ENCODE results near the gene CTSS.
"Not testable (repeated sequence)": the region's sequence is repeated elsewhere in the genome, so short reads cannot be mapped to it uniquely, and the experiment has no call there.

Gene CTSS

DNA sequence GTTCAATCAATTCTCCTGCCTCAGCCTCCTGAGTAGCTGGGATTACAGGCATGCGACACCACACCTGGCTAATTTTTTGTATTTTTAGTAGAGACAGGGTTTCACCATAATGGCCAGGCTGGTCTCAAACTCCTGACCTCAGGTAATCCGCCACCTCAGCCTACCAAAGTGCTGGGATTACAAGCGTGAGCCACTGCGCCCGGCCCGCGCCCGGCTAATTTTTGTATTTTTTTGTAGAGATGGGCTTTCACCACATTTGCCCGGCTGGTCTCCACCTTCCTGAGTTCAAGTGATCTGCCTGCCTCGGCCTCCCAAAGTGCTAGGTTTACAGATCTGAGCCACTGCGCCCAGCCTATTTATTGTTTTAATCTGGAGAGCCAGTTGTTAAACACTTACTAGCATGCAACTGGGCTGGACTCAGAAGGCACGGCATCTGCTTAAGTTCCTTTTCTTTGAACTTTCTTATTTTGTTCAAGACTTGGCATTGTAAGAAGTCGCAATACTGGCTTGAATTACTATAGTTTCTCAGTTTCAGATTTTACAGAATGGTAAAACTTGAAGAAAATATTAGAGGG is 10.4 kb upstream of the CTSS start:
- in situ Hi-C loops (cut with HindIII; ENCODE audit: low sequenced_read_pairs), result loop anchor here (5.0 kb wide), 1 partner anchor 54 kb away; the partner anchor contains the start of gene HORMAD1

DNA sequence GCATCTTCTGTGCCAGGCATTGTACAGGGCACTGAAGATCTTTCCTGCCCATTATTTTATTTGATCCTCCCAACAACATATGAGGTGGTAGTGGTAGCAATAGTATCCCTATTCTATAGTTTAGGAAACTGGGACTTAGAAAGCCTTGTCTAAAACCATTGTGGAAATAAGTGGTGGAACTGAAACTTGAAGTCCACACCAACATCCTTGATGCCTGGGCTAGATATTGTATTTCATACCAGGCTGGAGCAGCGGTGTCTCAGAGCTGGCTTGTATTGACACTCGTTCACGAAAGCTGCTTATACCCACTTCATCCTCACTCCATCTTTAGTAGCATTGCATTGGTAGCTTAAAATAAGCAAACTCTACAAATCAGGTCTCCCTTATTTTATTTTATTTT is 9.7 kb upstream of the CTSS start:
- in situ Hi-C loops (cut with HindIII; ENCODE audit: low sequenced_read_pairs), result loop anchor here (5.0 kb wide), 1 partner anchor 53 kb away; the partner anchor contains the start of gene HORMAD1

DNA sequence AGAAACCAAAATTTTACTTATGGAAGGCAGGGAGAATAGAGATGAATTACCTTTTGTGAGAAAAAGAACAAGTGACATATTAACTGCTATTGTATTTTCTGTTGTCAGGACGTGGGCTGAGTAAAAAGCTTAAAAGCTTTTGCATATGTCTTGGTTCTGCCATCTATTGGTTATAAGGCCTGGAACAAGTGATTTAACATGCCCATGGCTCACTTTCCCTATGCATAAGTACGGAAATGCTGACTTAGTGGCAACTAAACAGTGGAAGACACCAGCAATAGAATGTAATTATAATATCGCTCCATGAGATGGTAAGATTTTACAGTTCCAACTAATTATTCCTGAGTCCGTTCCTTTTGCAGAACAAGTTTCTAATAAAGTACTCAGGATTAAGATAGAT is 6.7 kb upstream of the CTSS start:
- in situ Hi-C loops (cut with HindIII; ENCODE audit: low sequenced_read_pairs), result no loop called here

DNA sequence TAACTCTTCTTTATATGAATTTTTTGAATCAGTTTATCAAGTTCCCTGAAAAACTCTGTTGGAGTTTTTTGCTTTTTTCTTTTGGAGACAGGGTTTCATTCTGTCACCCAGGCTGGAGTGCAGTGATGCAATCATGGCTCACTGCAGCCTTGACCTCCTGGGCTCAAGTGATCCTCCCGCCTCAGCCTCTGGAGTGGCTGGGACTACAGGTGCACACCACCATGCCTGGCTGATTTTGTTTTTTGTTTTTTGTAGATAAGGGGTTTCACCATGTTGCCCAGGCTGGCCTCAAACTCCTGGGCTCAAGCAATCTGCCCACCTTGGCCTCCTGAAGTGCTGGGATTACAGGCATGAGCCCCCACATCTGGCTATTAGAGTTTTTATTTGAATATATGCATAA is 2.1 kb upstream of the CTSS start:
- in situ Hi-C loops (cut with HindIII; ENCODE audit: low sequenced_read_pairs), result not testable (repeated sequence)

DNA sequence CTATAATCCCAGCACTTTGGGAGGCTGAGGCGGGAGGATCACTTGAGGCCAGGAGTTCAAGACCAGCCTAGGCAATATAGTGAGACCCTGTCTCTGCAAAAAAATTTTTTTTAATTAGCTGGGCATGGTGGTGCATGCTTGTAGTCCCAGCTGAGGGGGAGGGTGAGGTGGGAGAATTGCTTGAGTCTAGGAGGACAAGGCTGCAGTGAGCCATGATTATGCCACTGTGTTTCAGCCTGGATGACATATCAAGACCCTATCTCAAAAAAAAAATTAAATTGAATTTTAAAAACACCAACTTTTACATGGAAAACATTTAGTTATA is 361 bp upstream of the CTSS start:
- in situ Hi-C loops (cut with HindIII; ENCODE audit: low sequenced_read_pairs), result not testable (repeated sequence)

DNA sequence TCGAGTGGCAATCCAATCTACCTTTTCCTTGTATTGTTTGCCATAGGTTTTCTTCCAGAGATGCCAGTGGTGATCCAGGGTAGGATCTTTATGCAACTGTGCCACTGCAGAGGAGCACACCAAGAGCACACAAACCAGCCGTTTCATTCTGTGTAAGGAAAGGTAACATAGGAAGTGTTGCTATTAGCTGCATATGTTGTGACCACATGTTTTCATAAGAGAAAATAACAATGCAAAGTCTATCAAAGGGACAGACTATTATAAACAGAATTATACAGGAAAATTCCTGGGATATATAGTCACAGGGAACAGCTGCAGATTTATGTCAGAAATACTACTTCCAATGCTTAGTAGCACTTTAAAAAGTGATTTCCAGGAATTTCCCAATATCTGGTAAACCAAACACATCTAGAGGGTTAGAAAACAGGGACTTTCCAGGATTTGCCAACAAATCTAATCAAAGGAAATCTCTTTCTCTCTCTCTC is 919 bp downstream of the CTSS start:
- in situ Hi-C loops (cut with HindIII; ENCODE audit: low sequenced_read_pairs), result no loop called here

DNA sequence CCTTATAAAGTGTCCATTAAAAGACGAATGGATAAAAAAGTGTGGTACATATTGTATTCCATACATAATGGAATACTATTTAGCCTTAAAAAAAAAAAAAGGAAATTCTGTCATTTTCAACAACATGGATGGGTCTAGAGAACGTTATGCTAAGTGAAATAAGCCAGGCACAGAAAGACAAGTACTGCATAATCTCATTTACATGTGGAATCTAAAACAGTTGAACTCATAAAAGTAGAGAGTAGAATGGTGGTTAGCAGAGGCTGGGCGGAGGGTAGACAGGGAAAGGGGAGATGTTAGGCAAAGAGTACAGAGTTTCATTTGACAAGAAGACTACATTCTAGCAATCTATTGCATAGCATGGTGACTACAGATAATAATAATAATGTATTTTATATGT is 2.6 kb downstream of the CTSS start:
- in situ Hi-C loops (cut with HindIII; ENCODE audit: low sequenced_read_pairs), result no loop called here

DNA sequence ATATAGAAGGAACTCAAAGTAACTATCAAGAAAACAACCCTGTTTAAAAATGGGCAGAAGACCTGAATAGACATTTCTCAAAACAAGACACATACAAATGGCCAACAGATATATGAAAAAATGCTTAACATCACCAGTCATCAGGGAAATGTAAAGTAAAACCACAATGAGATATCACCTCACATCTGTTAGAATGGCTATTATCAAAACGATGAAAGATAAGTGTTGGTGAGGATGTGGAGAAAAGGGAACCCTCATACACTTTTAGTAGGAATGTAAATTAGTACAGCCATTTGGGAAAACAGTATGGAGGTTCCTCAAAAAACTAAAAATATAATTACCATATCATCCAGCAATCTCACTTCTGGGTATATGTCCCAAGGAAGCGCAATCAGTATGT is 3.0 kb downstream of the CTSS start:
- in situ Hi-C loops (cut with HindIII; ENCODE audit: low sequenced_read_pairs), result no loop called here

DNA sequence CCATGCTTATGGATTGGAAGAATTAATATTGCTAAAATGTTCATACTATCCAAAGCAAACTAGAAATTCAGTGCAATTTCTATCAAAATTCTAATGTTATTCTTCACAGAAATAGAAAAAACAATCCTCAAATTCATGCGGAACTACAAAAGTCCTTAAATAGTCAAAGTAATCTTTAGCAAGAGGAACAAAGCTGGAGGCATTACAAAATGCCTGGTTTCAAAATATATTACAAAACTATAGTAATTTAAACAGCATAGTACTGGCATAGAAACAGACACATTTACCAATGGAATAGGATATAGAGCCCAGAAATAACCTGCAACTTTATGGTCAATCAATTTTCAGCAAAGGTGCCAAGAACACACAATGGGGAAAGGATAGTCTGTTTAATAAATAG is 3.8 kb downstream of the CTSS start:
- in situ Hi-C loops (cut with HindIII; ENCODE audit: low sequenced_read_pairs), result no loop called here

DNA sequence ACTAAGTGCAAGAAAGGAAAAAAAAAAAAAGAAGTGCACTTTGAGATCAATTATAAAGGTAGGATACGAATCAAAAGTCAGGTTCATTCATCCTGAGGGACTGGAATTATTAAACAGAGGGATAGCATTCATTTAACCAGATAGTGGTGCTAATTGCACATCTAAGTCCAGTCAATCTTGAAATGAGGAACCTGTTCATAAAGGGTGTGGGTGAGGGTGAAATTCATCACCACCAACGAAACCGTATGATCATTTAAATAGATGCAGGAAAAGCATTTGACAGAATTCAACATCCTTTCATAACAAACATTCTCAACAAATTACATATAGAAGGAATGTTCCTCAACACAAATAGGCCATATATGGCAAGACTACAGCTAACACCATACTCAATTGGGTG is 5.6 kb downstream of the CTSS start:
- in situ Hi-C loops (cut with HindIII; ENCODE audit: low sequenced_read_pairs), result no loop called here

DNA sequence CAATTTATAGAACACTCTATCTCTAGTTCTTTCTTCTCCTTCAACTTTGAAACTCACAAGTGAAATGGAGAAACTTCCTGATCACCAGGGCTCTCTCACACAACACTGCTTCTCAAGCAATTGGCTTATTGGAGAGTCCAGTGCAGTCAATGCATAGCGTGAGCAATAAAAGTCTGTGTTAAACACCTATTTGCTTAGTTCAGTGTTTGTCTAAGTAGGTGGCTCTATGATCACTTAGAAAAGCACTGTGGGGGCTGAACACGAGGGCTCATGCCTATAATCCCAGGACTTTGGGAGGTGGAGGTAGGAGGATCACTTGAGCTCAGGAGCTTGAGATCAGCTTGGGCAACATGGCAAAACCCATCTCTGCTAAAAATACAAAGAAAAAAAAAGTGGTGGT is 12.2 kb downstream of the CTSS start:
- in situ Hi-C loops (cut with HindIII; ENCODE audit: low sequenced_read_pairs), result no loop called here

DNA sequence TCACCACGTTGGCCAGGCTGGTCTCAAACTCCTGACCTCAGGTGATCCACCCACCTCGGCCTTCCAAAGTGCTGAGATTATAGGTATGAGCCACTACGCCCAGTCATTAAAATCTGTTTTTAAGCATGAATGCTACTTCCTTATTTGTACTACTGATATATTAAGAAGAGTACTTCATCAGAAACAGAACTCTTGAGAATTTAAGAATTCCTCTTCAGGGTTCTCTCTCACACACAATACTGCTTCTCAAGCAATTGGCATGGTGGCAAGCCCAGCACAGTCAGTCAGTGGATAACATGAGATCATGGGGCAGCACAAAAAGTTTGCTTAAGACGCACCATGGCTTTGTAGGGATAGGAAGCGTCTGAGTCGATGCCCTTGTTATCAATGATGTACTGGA is 14.1 kb downstream of the CTSS start:
- in situ Hi-C loops (cut with HindIII; ENCODE audit: low sequenced_read_pairs), result no loop called here

DNA sequence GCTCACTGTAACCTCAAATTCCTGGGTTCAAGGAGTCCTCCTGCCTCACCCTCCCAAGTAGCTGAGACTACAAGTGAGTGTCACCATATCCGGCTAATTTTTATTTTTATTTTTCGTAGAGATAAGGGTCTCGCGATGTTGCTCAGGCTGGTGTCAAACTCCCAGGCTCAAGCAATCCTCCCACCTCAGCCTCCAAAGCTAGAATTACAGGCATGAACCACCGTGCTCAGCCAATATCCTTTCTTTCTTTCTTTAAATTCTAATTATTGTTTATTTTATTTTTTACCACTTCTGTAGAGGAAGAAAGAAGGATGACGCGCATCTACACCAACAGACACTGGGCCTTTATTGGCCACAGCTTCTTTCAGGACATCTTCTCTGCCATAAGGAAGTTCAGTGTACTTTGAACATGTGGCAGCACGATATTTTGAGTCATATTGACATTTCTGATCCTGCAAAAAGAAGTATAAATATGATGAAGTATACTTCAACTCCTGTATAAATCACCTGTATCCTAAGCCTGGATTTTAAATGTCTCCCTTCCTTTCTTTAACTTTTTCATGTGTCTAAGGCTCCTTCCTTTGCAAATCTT is 15.8 kb downstream of the CTSS start:
- in situ Hi-C loops (cut with HindIII; ENCODE audit: low sequenced_read_pairs), result no loop called here

DNA sequence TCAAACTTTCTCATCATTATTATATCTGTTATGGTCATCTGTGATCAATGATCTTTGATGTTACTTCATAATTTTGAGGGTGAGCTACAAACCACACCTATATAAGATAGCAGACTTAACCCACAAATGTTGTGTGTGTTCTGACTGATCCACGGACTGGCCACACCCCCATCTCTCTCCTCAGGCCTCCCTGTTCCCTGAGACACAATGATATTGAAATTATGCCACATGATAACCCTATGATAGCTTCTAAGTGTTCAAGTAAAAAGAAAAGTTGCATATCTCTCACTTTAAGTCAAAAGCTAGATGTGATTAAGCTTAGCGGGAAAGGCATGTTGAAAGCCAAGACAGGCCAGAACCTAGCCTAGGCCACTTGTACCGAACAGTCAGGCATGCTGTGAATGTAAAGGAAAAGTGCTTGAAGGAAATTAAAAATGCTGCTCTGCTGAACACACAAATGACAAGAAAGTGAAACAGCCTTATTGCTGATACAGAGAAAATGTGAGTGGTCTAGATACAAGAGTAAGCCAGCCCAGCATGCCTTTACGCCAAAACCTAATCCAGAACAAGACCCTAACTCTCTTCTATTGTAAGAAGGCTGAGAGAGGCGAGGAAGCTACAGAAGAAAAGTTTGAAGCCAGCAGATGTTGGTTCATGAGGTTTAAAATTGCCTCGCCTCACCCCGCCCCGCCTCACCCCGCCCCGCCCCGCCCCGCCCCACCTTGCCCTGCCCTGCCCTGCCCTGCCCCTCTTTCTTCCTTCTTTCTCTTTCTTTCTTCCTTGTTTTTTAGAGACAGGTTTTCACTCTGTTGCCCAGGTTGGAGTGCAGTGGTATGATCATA is 16.5 kb downstream of the CTSS start:
- in situ Hi-C loops (cut with HindIII; ENCODE audit: low sequenced_read_pairs), result no loop called here

DNA sequence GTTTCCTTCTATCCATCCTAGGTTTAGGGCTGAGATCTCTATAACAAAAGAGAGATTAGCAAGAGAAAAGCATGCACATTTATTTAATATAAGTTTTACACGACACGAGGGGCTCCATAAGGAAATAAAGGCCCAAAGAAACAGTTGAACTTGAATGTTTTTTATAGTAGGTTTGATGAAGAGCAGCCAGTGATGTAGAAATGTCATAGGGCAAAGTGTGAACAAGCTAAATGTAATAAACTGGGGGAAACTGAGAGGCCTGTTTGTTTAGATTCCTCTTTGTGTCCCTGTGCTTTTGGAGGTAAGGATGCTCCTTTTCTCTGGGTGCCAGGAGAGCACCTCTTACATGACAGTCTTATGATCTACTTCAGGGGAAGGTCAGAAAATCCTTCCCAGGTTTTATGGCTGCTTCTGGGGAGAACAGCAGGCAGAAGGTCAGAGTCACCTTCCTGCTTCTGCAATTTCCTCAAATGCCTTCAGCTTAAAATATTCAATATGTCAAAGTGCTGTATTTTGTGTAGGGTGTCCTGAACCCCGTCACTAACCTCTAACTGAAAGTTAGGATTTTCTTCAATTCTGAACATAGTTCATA is 35.4 kb downstream of the CTSS start:
- in situ Hi-C loops (cut with HindIII; ENCODE audit: low sequenced_read_pairs), result no loop called here

DNA sequence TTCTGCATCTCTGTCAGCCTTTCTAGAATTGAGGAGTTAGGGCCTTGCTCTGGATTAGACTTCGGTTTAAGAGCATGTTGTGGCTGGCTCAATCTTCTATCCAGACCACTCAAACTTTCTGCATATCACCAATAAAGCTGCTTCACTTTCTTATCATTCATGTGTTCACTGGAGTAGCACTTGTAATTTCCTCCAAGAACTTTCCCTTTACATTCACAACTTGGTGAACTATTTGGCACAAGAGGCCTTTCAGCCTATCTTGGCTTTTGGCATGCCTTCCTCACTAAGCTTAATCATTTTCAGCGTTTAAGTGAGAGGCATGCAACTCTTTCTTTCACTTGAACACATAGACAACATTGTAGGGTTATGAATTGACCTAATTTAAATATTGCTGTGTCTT is 41.2 kb downstream of the CTSS start:
- in situ Hi-C loops (cut with HindIII; ENCODE audit: low sequenced_read_pairs), result loop anchor here (5.0 kb wide), 2 partner anchors 42 to 53 kb away; no protein-coding TSS in a partner anchor

DNA sequence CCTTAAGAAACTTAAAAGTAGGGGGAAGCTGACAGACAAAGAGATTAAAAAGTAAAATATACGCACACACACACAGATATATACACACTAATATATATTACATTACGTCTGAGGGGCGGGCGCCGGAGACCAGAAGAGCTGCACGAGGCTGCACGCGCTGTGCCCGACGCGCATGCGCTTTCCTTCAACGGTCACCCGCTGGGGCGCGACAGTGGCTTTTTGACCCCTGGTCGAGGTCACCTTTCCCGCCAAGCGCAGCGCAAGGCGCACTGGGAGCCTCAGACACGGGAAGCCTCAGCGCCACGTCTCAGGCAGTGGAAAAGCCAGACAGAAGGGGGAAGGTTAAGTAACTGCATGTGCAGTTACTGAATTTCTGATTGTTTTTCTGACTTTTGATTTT is 44.9 kb downstream of the CTSS start, which contains the start of gene HORMAD1:
Gene HORMAD1, minus strand, starts transcription at position 193 of the 400 bp plus-strand sequence. CDS start 1,390 bp downstream, outside the sequence.
- in situ Hi-C loops (cut with HindIII; ENCODE audit: low sequenced_read_pairs), result loop anchor here (5.0 kb wide), 2 partner anchors 38 to 57 kb away; no protein-coding TSS in a partner anchor

DNA sequence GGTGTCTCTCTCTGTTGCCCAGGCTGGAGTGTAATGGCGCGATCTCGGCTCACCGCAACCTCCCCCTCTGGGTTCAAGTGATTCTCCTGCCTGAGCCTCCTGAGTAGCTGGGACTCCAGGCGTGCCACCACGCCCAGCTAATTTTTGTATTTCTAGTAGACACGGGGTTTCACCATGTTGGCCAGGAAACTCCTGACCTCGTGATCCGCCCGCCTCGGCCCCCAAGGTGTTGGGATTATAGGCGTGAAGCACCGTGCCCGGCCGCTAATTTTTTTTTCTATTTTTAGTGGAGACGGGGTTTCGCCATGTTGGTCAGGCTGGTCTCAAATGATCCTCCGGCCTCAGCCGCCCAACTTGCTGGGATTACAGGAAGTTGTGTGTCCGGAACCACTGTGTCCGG is 45.5 kb downstream of the CTSS start:
- in situ Hi-C loops (cut with HindIII; ENCODE audit: low sequenced_read_pairs), result loop anchor here (5.0 kb wide), 2 partner anchors 38 to 57 kb away; no protein-coding TSS in a partner anchor

DNA sequence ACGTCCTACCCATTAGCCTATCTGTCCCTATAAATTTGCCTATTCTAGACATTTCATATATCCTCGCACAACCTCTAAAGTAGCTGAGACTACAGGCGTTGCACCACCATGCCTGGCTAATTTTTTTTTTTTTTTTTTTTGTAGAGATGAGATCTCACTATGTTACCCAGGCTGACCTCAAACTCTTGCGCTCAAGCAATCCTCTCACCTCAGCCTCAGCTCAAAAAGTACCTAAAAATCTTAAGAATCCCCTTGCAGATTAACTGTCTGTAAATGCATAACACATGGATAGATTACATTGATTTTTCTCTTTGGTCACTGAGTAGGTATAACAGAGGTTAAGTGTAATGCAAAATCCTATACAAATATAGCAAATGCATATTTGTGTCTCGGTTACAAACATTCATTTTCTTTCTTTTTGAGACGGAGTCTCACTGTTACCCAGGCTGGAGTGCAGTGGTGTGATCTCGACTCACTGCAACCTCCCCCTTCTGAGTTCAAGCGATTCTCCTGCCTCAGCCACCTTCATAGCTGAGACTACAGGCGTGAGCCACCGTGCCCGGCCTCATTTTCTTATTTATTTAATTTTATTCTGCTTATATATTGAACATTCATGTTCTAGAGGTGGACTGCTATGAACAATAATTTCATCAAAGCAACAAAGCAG is 47.2 kb downstream of the CTSS start:
- in situ Hi-C loops (cut with HindIII; ENCODE audit: low sequenced_read_pairs), result no loop called here

DNA sequence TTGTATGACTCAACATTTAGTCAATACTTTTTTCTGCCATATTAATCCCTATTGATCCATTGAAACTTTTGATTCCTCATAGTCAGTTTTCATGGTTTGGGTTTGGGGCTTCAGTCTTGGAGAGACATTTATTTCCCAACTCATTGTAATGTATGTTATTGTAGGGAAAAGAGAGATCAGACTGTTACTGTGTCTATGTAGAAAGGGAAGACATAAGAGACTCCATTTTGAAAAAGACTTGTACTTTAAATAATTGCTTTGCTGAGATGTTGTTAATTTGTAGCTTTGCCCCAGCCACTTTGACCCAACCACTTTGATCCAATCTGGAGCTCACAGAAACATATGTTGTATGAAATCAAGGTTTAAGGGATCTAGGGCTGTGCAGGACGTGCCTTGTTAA is 56.5 kb downstream of the CTSS start:
- in situ Hi-C loops (cut with HindIII; ENCODE audit: low sequenced_read_pairs), result not testable (repeated sequence)

DNA sequence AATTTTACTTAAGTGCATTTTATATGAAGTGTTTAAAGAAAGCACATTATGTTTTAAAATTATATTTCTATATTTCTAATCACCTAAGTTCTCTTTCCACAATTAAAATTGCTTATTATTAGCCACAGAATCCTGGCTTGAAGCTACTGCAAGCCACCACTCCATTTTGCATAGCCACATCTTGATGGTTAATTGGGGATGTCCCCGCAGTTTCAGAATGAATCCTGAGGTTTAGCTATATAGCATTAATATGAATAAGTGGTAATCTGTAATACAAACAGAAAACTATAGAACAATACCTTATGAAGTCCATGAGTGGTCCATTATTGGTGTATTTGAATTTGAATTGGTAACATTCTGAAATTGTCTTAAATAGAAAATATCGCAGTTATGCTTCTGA is 57.0 kb downstream of the CTSS start:
- in situ Hi-C loops (cut with HindIII; ENCODE audit: low sequenced_read_pairs), result no loop called here
